Spleen (tissue), 11 donors: ENCODE data around the gene DAPK1. TPM values are rescaled to one million over a fixed set of nuclear protein-coding genes. Genes with fewer than 3 reads are reported as not detected.
"Not testable (repeated sequence)": the region's sequence is repeated elsewhere in the genome, so short reads cannot be mapped to it uniquely, and the experiment has no call there.

Experiments
- DNase-seq: peaks from one replicate; pipeline ENCODE4 v3.0.0-alpha.2; 2020
- H3K27ac ChIP-seq, 8 donors: fragments of 200-600 bp; sonication (generic) in 7 of 8; 1 replicate in 4 of 8; 2 replicates in 4 of 8; pipeline versions ENCODE4 v1.5.0 to v1.8.0; 2016 to 2021; ENCODE audit warnings: inconsistent platforms in 4 of 8, mild to moderate bottlenecking in 4 of 8, moderate library complexity in 1 of 8
- H3K27me3 ChIP-seq, 7 donors: fragments of 200-600 bp; sonication (generic) in 6 of 7; replicated peaks in 1 of 7; 1 replicate in 4 of 7; 2 replicates in 3 of 7; pipeline versions ENCODE4 v1.5.0 to v1.8.0; 2016 to 2021; ENCODE audit warnings: inconsistent platforms in 3 of 7, mild to moderate bottlenecking in 1 of 7
- H3K36me3 ChIP-seq, 6 donors: fragments of 200-600 bp; sonication (generic) in 5 of 6; 1 replicate in 4 of 6; 2 replicates in 2 of 6; pipeline versions ENCODE4 v1.5.0 to v1.8.0; 2016 to 2021; ENCODE audit warnings: inconsistent platforms in 2 of 6
- H3K4me1 ChIP-seq, 6 donors: fragments of 200-600 bp; sonication (generic) in 5 of 6; 1 replicate in 3 of 6; 2 replicates in 3 of 6; pipeline versions ENCODE4 v1.5.0 to v1.8.0; 2016 to 2021; ENCODE audit warnings: inconsistent platforms in 3 of 6
- H3K4me3 ChIP-seq, 8 donors: fragments of 200-600 bp; sonication (generic) in 7 of 8; 1 replicate in 4 of 8; 2 replicates in 4 of 8; pipeline versions ENCODE4 v1.5.0 to v1.8.0; 2016 to 2021; ENCODE audit warnings: inconsistent platforms in 4 of 8, mild to moderate bottlenecking in 4 of 8, moderate library complexity in 2 of 8
- H3K9me3 ChIP-seq, 8 donors: fragments of 200-600 bp; sonication (generic) in 7 of 8; 1 replicate in 4 of 8; 2 replicates in 4 of 8; pipeline versions ENCODE4 v1.5.0 to v1.8.0; 2016 to 2021; ENCODE audit warnings: inconsistent platforms in 4 of 8
- POLR2A ChIP-seq, 3 donors: fragments of 450-650 bp; IDR thresholded peaks; one replicate each; pipeline ENCODE4 v1.5.1; 2017; ENCODE audit warnings: antibody characterized with exemption in 3 of 3, mild to moderate bottlenecking in 1 of 3
- POLR2AphosphoS5 ChIP-seq, 3 donors: sonication (generic); formaldehyde crosslinking; IDR thresholded peaks; one replicate each; pipeline ENCODE4 v1.5.1; 2017; ENCODE audit warnings: antibody characterized with exemption in 3 of 3
- WGBS, 5 donors: extraction: QIAGEN DNeasy Blood & Tissue Kit in 3 of 5; methylation state at CpG; one replicate each; pipeline versions ENCODE4 v1.1.5 to v1.1.7; 2013 to 2018; 5-methylcytosine and 5-hydroxymethylcytosine counted together
- intact Hi-C: fragments of 100-400 bp; cut with DNase I; formaldehyde crosslinking; loops from one replicate; pipeline ENCODE4 v1.15.0; 2023; ENCODE audit warnings: low total_unique reads
- polyA plus RNA-seq, 3 donors: library from polyadenylated mRNA; stranded (reverse); fragments of 200-250 nt; gene quantifications; one replicate each; pipeline ENCODE4 v1.2.1, GENCODE V29; 2013
- total RNA-seq, 7 donors: library from RNA; depleted of rRNA in 3 of 7; stranded (reverse); fragments of >200 nt in 3 of 7; fragmentation: NEBNext Ultra II Directional in 4 of 7; extraction: Animal tissue kit (Norgen Biotek cat#: 25700) in 4 of 7; gene quantifications; one replicate each; pipeline versions ENCODE4 v1.1.0 to v1.2.1, GENCODE V29; 2016 to 2021
- TF ChIP-seq, protein P1 (sequence below), 11 experiments: fragments of 200-600 bp in 7 of 11; fragments of 450-650 bp in 4 of 11; sonication (generic) in 4 of 11; IDR thresholded peaks in 8 of 11; conservative IDR thresholded peaks in 3 of 11; 1 replicate in 7 of 11; 2 replicates in 4 of 11; pipeline versions ENCODE4 v1.4.0 to v1.8.0; 2016 to 2021; ENCODE audit warnings: antibody characterized with exemption in 11 of 11, inconsistent platforms in 4 of 11, mild to moderate bottlenecking in 1 of 11
- donor health status: healthy with polysubstance abuse.
- donor health status: DM: no; HTN: no; CAD: no; lungs with moderate emphysema.
- donor health status: DM: no; HTN: no; CAD: no.
- donor health status: Bipolar disorder and iron deficiency.
- donor health status: healthy.
- donor health status: DM: no; HTN: no; CAD: no.
- donor health status: DM: yes; HTN: yes; CAD: no.

Gene DAPK1
- total and polyA plus RNA-seq, 10 donors = 6.4 to 126 (median 102) TPM

DNA sequence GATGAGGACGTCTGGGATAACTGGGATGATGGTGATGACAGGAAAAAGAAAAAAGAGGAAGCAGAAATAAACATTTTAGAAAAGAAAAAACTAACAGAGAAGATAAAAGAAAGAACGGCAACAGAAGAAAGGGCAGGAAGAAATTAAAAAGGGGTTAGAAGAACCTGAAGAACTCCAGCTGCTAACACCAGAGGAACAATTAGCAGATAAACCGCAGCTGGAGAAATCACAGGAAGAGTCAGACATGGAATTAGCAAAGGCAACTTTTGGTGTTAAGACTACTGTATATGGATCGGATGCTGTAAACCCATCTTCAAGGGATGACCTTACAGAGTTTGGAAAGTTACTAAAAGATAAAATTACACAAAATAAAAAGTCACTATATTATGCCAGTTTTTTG lies 243.7 kb downstream of the DAPK1 start:
- peaks cover 0 to 20% (median 12%) of the 10 kb centered on the region in 8 donors for H3K9me3 ChIP-seq
- H3K36me3 ChIP-seq = no peaks in the 10 kb centered on the region
- intact Hi-C loops = no loop called here
- H3K27me3 ChIP-seq = no peaks in the 10 kb centered on the region
- 32 to 42% (median 36%) methylated on average over 4 of the region's 4 CpGs for WGBS, 5 donors
- DNase-seq = no peak
- no peaks in the 10 kb centered on the region for H3K4me1 ChIP-seq
- no peak overlapping the region for H3K27ac ChIP-seq
- no peak overlapping the region for H3K4me3 ChIP-seq
- TF ChIP-seq, protein P1, sequence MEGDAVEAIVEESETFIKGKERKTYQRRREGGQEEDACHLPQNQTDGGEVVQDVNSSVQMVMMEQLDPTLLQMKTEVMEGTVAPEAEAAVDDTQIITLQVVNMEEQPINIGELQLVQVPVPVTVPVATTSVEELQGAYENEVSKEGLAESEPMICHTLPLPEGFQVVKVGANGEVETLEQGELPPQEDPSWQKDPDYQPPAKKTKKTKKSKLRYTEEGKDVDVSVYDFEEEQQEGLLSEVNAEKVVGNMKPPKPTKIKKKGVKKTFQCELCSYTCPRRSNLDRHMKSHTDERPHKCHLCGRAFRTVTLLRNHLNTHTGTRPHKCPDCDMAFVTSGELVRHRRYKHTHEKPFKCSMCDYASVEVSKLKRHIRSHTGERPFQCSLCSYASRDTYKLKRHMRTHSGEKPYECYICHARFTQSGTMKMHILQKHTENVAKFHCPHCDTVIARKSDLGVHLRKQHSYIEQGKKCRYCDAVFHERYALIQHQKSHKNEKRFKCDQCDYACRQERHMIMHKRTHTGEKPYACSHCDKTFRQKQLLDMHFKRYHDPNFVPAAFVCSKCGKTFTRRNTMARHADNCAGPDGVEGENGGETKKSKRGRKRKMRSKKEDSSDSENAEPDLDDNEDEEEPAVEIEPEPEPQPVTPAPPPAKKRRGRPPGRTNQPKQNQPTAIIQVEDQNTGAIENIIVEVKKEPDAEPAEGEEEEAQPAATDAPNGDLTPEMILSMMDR (IDR thresholded peaks at IDR 0.05 in 8 of 11, conservative IDR thresholded peaks at IDR 0.05 in 3 of 11) = no peak
- TF ChIP-seq POLR2A (IDR thresholded peaks at IDR 0.05) (no peak), POLR2AphosphoS5 (IDR thresholded peaks at IDR 0.05) (no peak)

DNA sequence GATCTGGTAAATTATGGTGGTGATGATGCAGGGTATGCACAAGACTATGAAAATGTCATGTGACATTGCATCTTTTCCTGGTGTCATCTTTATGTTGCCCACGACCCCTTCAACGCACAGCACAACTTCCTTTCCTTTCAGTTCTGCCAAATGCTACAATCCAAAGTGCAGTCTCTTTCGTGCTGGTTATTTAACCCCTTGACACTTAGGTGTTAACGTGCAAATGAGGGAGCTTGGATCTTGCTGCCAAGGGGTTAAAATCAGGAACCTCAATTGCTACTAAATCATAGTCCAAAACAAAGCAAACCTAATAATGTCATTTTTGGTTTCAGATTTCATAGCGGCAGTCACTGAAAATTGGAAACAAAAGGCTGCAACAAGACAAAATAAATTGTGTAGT lies 244.2 kb downstream of the DAPK1 start:
- 19 to 29% (median 24%) methylated on average over 5 of the region's 5 CpGs for WGBS, 5 donors

DNA sequence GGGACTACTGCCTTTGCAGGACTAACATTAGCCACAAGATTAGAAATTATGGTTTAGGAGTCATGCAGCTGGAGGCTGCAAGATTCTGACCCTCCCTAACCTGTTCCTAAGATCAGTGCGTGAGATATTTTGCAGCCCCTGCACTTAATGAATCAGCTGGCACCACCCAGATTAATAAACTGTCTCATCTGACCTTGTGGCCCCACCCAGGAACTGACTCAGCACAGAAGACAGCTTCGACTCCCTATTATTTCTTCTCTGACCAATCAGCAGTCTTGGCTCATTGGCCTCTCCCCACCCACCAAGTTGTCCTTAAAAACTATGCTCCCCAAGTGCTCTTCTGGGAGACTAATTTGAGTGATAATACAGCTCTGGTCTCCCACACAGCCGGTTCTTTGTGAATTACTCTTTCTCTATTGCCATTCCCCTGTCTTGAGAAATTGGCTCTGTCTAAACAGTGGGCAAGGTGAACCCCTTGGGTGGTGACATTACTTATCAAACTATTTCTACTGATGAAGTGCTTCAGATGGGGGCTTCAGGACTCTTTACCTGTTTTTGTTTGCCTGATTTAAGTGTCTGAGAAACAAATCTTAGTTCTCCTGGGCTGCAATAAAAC lies 245.3 kb downstream of the DAPK1 start:
- Histone ChIP-seq H3K4me3 (no peak overlapping the region), H3K27ac (no peak overlapping the region), H3K27me3 (no peaks in the 10 kb centered on the region), H3K9me3 (peaks cover 0 to 20% (median 12%) of the 10 kb centered on the region in 8 donors), H3K36me3 (no peaks in the 10 kb centered on the region), H3K4me1 (no peaks in the 10 kb centered on the region)
- no peak for TF ChIP-seq POLR2A (IDR thresholded peaks at IDR 0.05)
- TF ChIP-seq, protein P1 (IDR thresholded peaks at IDR 0.05 in 8 of 11, conservative IDR thresholded peaks at IDR 0.05 in 3 of 11) = no peak
- no peak for TF ChIP-seq POLR2AphosphoS5 (IDR thresholded peaks at IDR 0.05)
- no peak for DNase-seq
- 66 to 79% (median 72%) methylated on average over 3 of the region's 3 CpGs for WGBS, 5 donors
- intact Hi-C loops = no loop called here

More for the DNA sequence above, 244.2 kb downstream of the DAPK1 start:
- Histone ChIP-seq H3K4me3 (no peak overlapping the region), H3K4me1 (no peaks in the 10 kb centered on the region), H3K9me3 (peaks cover 0 to 20% (median 12%) of the 10 kb centered on the region in 8 donors), H3K36me3 (no peaks in the 10 kb centered on the region), H3K27me3 (no peaks in the 10 kb centered on the region), H3K27ac (no peak overlapping the region)
- intact Hi-C loops = no loop called here
- TF ChIP-seq, protein P1 (IDR thresholded peaks at IDR 0.05 in 8 of 11, conservative IDR thresholded peaks at IDR 0.05 in 3 of 11) = no peak
- TF ChIP-seq POLR2AphosphoS5 (IDR thresholded peaks at IDR 0.05) = no peak
- no peak for TF ChIP-seq POLR2A (IDR thresholded peaks at IDR 0.05)
- DNase-seq = no peak

GRCh38 chr9:87744247-87744646 lies 246.6 kb downstream of the DAPK1 start:
- peaks cover 0 to 20% (median 12%) of the 10 kb centered on the region in 8 donors for H3K9me3 ChIP-seq
- H3K27me3 ChIP-seq, H3K4me1 ChIP-seq, DNase-seq, H3K4me3 ChIP-seq, H3K36me3 ChIP-seq, H3K27ac ChIP-seq, intact Hi-C loops: not testable (repeated sequence)
- 87 to 99% (median 93%) methylated on average over 4 to 7 of the region's 7 CpGs for WGBS, 5 donors
